Measurements from ENCODE around the gene NRN1L. TPM values are rescaled to one million over a fixed set of nuclear protein-coding genes. Genes with fewer than 3 reads are reported as not detected.
A peak's percentile ranks its signal among the peaks of the same experiment; 100 is the strongest.

NRN1L gene
- total RNA-seq, 4 donors from 2014 or later, result 2.1 TPM; not detected in 3

DNA sequence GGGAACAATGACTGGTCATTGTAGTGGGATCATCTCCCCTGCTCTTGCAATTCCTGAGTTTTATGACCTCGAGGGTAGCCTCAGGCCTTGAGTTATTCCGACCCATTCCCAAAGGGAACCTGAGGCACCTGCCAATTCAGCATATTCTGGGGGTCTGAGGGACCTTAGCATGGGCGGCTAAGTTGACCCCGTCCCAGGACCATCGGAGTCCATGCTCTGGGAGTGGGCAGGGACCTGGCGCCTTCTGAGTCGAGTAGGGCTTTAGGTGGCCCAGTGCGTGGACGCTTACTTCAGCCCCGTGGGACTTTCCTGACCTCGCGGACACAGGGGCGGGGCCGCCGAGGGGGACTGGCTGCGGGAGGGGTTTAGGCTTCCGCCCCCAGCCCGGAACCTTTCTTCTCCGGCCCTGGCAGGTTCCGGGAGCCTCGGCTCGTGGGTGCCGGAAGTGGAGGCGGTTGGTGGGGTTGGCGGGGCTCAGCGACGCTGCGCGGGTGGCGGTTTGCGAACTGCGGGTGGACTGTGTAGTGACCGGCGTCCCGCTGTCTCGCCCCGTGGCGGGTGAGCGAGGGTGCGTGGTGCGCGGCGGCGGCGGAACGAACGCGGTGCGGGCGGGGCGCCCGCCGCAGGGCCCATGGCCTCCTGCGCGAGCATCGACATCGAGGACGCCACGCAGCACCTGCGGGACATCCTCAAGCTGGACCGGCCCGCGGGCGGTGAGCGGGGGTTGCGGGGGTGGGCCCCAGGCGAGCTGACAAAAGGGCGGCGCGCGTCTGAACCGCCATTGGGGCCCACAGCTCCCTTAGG is 11.9 kb upstream of the NRN1L start, which contains the start of gene EDC4:
Gene EDC4 (plus strand): TSS at position 422 of the 804 bp plus-strand sequence. CDS start 210 bp downstream, at position 632.
- TF ChIP-seq CTCF (IDR thresholded peaks at IDR 0.05), result peak in 1 of 4 experiments; percentile 29
- peak in 1 of 2 donors; percentile 73 for TF ChIP-seq POLR2A (IDR thresholded peaks at IDR 0.05)
- H3K9me3 ChIP-seq, result no peaks in the 10 kb centered on the region
- intact Hi-C loops (cut with DNase I; ENCODE audit: low total_unique reads), result no loop called here
- no peaks in the 10 kb centered on the region for H3K36me3 ChIP-seq
- peaks cover 3 to 11% of the 10 kb centered on the region in 2 donors for H3K4me1 ChIP-seq
- no peaks in the 10 kb centered on the region for H3K27me3 ChIP-seq
- H3K4me3 ChIP-seq, result peak within 1 kb of the TSS; percentile 78 to 96
- peak; percentile 75 to 85 for DNase-seq
- peak within 1 kb of the TSS; percentile 76 to 77 for H3K27ac ChIP-seq

DNA sequence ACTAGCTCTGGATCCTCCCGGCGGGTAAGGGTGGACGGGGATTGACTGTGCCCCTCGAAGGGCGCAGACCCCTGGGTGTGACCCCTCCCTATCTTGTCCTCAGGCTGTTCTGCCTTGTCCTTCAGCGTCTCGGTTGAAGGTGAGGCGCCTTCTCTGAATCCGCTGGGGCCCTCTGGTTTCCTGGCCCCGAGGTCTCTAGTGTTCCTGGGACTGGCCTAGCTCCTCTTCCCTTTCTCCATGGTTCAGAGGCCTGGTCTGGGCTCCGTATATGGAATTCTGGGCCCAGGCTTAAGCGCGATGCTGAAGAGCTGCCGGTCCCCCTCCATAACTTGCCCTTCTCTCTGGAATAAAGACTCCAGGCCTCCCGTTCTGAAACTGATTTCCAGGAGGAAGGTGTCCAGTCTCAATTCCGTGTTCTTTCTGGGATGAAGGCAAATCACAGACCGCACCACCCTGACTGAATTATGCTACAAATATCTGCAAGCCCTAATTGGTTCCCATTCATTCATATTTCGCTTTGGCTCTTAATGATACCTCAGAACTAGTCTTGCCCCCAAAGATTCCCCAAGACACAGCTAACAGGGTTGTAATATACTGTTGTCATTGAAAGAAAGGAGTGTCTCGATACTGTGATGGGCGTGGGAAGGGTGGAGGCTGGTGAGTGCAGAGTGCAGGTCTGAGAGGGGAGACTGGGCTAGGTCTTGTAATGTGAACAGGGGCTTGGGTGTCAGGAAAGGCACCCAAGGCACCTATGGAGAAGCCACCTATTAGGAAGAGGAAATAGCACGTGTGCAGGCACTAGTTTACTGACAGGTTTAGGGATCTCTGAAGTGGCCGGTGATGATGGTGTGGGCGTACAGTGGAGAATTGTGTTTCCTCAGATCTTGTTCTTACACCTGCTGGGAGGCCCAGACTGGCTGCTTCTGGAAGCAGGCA is 11.0 kb upstream of the NRN1L start:
- no peaks in the 10 kb centered on the region for H3K9me3 ChIP-seq
- no peaks in the 10 kb centered on the region for H3K36me3 ChIP-seq
- H3K4me3 ChIP-seq, result peak overlapping the region; percentile 78 to 96
- peak overlapping the region; percentile 76 to 77 for H3K27ac ChIP-seq
- TF ChIP-seq CTCF (IDR thresholded peaks at IDR 0.05) (no peak), POLR2A (IDR thresholded peaks at IDR 0.05) (no peak)
- H3K27me3 ChIP-seq, result no peaks in the 10 kb centered on the region
- no peak for DNase-seq
- H3K4me1 ChIP-seq, result peaks cover 3 to 11% of the 10 kb centered on the region in 2 donors
- intact Hi-C loops (cut with DNase I; ENCODE audit: low total_unique reads), result no loop called here

- no peak for DNase-seq
- H3K27ac ChIP-seq, result no peak overlapping the region
- intact Hi-C loops (cut with DNase I; ENCODE audit: low total_unique reads), result no loop called here
- no peaks in the 10 kb centered on the region for H3K27me3 ChIP-seq
- no peaks in the 10 kb centered on the region for H3K9me3 ChIP-seq
- peaks cover 3 to 11% of the 10 kb centered on the region in 2 donors for H3K4me1 ChIP-seq
- TF ChIP-seq CTCF (IDR thresholded peaks at IDR 0.05) (no peak), POLR2A (IDR thresholded peaks at IDR 0.05) (no peak)
- peak overlapping the region in 1 of 2 donors; percentile 96 for H3K4me3 ChIP-seq
- no peaks in the 10 kb centered on the region for H3K36me3 ChIP-seq
Measured at GRCh38 chr16:67874372-67874771, 10.3 kb upstream of the NRN1L start.

DNA sequence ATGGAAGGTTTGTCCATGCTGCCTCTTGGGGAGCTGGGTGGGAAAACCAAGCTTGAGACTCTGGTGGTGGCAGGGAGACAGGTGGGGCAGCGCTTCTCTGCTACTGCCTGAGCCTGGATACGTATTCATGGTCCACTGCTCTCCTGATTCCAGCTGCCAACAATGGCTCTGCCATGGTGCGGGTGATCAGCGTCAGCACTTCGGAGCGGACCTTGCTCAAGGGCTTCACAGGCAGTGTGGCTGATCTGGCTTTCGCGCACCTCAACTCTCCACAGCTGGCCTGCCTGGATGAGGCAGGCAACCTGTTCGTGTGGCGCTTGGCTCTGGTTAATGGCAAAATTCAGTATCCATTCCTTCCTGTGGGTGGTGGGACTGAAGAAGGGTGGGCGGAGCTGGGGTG is 7.6 kb upstream of the NRN1L start:
- DNase-seq, result no peak
- Histone ChIP-seq H3K27ac (no peak overlapping the region), H3K9me3 (no peaks in the 10 kb centered on the region), H3K36me3 (no peaks in the 10 kb centered on the region), H3K4me1 (peaks cover 3 to 11% of the 10 kb centered on the region in 2 donors), H3K4me3 (no peak overlapping the region), H3K27me3 (no peaks in the 10 kb centered on the region)
- no peak for TF ChIP-seq CTCF (IDR thresholded peaks at IDR 0.05)
- no peak for TF ChIP-seq POLR2A (IDR thresholded peaks at IDR 0.05)
- intact Hi-C loops (cut with DNase I; ENCODE audit: low total_unique reads), result no loop called here
